MG63 (cell line): ENCODE data around the gene ETF1. TPM values are rescaled to one million over a fixed set of nuclear protein-coding genes. Genes with fewer than 3 reads are reported as not detected.

Experiments
- DNase-seq: peaks from one replicate; pipeline ENCODE4 v3.0.0-alpha.2; 2020
- H3K27me3 ChIP-seq: fragments of 250-450 bp; sonication (Bioruptor Pico); 2 replicates; pipeline ENCODE4 v1.5.1; 2020; ENCODE audit warnings: mild to moderate bottlenecking, moderate library complexity
- H3K36me3 ChIP-seq: fragments of 250-450 bp; sonication (Bioruptor Pico); 2 replicates; pipeline ENCODE4 v1.5.1; 2020; ENCODE audit warnings: mild to moderate bottlenecking, moderate library complexity
- H3K4me3 ChIP-seq: fragments of 250-450 bp; sonication (Bioruptor Pico); 2 replicates; pipeline ENCODE4 v1.5.1; 2020; ENCODE audit warnings: mild to moderate bottlenecking, moderate library complexity
- H3K9me3 ChIP-seq: fragments of 250-450 bp; sonication (Bioruptor Pico); 2 replicates; pipeline ENCODE4 v1.5.1; 2020; ENCODE audit warnings: mild to moderate bottlenecking, moderate library complexity
- total RNA-seq: library from RNA; depleted of rRNA; stranded (reverse); fragments of >200 nt; shearing (Covaris generic); gene quantifications from 2 replicates; pipeline ENCODE4 v1.2.3, GENCODE V29; 2014; ENCODE audit warnings: low replicate concordance

ETF1 gene
- total RNA-seq, 1 experiment from 2014 or later: 222 TPM

GRCh38 chr5:138568061-138568824, 25.2 kb upstream of the ETF1 start:
- no peak overlapping the region for H3K4me3 ChIP-seq
- H3K9me3 ChIP-seq: no peaks in the 10 kb centered on the region
- H3K36me3 ChIP-seq: peaks cover 98% of the 10 kb centered on the region
- peak; percentile 71 for DNase-seq
- no peaks in the 10 kb centered on the region for H3K27me3 ChIP-seq

DNA sequence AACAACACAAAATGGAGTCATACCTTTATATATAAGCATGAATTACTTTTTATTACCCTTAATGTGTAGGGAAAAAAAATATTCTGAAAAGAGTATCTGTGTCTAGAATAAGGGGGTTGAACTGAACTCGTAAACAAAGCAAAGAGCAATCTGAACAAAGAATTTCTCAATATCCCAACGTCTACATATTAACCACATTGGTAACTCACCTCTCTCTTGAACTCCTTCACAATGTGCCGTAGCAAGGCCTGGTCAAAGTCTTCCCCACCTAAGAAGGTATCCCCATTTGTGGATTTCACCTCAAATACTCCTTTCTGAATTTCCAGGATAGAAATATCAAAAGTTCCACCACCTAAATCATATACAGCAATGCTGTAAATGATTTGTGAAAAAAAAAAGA, 23.8 kb upstream of the ETF1 start:
- DNase-seq: no peak
- Histone ChIP-seq H3K36me3 (peaks cover 99% of the 10 kb centered on the region), H3K9me3 (no peaks in the 10 kb centered on the region), H3K4me3 (no peak overlapping the region), H3K27me3 (no peaks in the 10 kb centered on the region)

DNA sequence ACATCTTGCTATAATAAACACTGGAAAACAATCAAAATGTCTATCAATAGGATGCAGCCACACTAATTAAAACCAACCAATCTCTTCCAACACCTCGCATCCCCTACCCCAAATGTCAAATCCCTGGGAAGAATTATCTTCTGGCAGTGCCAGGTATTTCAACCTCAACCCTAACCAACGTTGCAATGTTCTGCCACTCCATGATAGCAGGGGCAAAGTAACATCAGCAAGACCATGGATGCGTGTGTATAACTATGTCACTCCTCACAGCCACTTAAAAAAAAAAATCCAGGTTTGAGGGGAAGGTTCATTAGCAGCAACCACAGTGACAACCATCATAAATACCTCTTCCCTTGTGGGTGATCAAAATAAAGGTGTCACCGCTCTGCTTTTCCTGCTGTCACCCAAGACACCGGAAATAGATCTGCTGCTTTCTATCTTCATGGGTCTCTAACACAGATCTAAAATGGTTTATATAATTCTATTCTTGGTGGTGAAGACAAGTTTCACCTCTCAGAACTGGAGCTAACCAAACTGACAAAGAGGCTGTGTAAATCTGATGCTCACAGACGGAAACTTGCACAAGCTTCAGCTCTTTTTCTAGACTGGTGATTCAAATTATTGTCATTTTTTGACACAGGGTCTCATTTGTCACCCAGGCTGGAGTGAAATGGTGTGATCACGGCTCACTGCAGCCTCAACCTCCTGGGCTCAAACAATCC, 22.2 kb upstream of the ETF1 start:
- DNase-seq: no peak
- no peak overlapping the region for H3K4me3 ChIP-seq
- peaks cover 100% of the 10 kb centered on the region for H3K36me3 ChIP-seq
- H3K9me3 ChIP-seq: no peaks in the 10 kb centered on the region
- no peaks in the 10 kb centered on the region for H3K27me3 ChIP-seq

DNA sequence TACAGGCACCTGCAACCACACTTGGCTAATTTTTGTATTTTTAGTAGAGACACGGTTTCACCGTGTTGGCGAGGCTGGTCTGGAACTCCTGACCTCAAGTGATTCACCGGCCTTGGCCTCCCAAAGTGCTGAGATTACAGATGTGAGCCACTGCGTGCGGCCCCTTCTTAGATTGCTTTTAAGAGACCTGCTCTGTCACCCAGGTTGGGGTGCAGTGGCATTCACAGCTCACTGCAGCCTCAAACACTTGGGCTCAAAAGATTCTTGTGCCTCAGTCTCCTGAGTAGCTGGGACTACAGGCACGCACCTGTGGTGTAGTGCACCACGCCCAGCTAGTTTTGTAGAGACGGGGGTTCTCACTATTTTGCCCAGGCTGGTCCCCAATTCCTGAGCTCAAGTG, 21.2 kb upstream of the ETF1 start:
- Histone ChIP-seq H3K36me3 (peaks cover 100% of the 10 kb centered on the region), H3K9me3 (no peaks in the 10 kb centered on the region), H3K27me3 (no peaks in the 10 kb centered on the region), H3K4me3 (no peak overlapping the region)
- DNase-seq: no peak

DNA sequence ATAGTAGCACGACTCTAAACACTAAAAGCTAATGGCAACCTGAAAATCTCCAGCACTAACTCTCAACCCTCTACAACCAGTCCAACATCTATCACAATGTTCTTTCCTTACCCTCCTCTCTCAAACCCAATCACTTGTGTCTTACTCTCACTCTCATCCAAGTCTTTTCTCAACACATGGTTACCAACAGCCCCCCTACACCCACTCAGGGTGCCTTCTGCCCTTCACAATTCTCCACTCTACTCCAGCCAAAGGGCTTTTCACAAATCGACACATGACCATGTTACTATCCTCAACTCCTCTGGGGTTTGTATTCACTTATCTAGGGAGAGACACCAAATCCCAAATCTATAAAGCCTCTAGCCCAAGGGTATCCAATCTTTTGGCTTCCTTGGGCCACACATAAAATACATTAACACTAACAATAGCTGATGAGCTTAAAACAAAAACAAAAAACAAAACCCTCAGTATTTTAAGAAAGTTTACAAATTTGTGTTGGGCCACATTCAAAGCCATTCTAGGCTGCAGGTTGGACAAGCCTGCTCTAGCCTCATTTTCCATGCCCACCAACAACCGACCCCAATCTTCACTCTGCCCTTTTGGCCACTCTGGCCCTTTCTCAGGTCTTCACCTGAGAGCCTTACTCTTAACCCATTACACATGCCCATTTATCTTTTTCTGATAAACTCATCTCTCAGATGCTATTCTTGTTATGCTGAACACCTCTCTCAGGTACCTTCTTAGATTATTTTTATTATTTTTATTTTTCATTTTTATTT, 20.5 kb upstream of the ETF1 start:
- no peaks in the 10 kb centered on the region for H3K27me3 ChIP-seq
- no peak for DNase-seq
- H3K36me3 ChIP-seq: peaks cover 100% of the 10 kb centered on the region
- no peaks in the 10 kb centered on the region for H3K9me3 ChIP-seq
- H3K4me3 ChIP-seq: no peak overlapping the region

GRCh38 chr5:138560971-138561370, 17.9 kb upstream of the ETF1 start:
- no peaks in the 10 kb centered on the region for H3K27me3 ChIP-seq
- H3K9me3 ChIP-seq: no peaks in the 10 kb centered on the region
- H3K4me3 ChIP-seq: no peak overlapping the region
- H3K36me3 ChIP-seq: peaks cover 100% of the 10 kb centered on the region
- DNase-seq: no peak

- no peak for DNase-seq
- Histone ChIP-seq H3K9me3 (no peaks in the 10 kb centered on the region), H3K27me3 (no peaks in the 10 kb centered on the region), H3K4me3 (no peak overlapping the region), H3K36me3 (peaks cover 100% of the 10 kb centered on the region)
Observed at GRCh38 chr5:138559937-138560336, 16.9 kb upstream of the ETF1 start.

GRCh38 chr5:138557677-138558076, 14.6 kb upstream of the ETF1 start:
- H3K27me3 ChIP-seq: no peaks in the 10 kb centered on the region
- H3K4me3 ChIP-seq: no peak overlapping the region
- H3K36me3 ChIP-seq: peaks cover 98% of the 10 kb centered on the region
- DNase-seq: no peak
- H3K9me3 ChIP-seq: no peaks in the 10 kb centered on the region

- Histone ChIP-seq H3K36me3 (peaks cover 68% of the 10 kb centered on the region), H3K9me3 (no peaks in the 10 kb centered on the region), H3K4me3 (no peak overlapping the region), H3K27me3 (no peaks in the 10 kb centered on the region)
- no peak for DNase-seq
Observed at GRCh38 chr5:138554143-138554542, 11.1 kb upstream of the ETF1 start.

GRCh38 chr5:138553437-138554095, 10.5 kb upstream of the ETF1 start:
- DNase-seq: no peak
- H3K4me3 ChIP-seq: no peak overlapping the region
- H3K36me3 ChIP-seq: peaks cover 64% of the 10 kb centered on the region
- H3K9me3 ChIP-seq: no peaks in the 10 kb centered on the region
- no peaks in the 10 kb centered on the region for H3K27me3 ChIP-seq

DNA sequence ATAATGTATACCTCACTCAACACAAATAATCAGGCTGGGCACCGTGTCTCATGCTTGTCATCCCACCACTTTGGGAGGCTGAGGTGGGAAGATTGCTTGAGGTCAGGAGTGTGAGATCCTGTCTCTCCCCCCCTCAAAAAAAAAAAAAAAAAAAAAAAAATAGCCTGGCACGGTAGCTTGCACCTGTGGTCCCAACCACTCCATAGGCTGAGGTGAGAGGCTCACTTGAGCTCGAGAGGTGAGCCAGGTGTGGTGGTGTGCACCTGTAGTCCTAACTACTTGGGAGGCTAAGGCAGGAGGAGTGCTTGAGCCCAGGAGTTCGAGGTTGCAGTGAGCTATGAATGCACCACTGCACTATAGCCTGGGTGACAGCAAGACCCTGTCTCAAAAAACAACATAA, 9.6 kb upstream of the ETF1 start:
- Histone ChIP-seq H3K36me3 (peaks cover 57% of the 10 kb centered on the region), H3K9me3 (no peaks in the 10 kb centered on the region), H3K27me3 (no peaks in the 10 kb centered on the region), H3K4me3 (no peak overlapping the region)
- DNase-seq: no peak

DNA sequence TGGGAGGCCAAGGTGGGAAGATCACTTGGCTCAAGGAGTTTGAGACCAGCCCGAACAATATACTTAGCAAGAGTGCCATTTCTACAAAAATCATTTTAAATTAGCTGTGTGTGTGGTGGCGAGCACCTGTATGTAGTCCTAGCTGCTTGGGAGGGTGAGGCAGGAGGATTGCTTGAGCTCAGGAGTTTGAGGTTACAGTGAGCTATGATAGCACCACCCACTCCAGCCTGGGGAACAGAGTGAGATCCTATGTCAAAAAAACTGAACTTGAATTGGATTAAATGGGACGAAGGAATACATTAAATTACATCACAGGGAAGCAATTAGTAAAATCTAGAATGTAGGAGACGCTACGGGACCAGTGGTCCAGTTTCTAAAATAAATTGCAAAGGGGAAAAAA, 6.4 kb upstream of the ETF1 start:
- no peaks in the 10 kb centered on the region for H3K9me3 ChIP-seq
- peaks cover 32% of the 10 kb centered on the region for H3K36me3 ChIP-seq
- no peak overlapping the region for H3K4me3 ChIP-seq
- H3K27me3 ChIP-seq: no peaks in the 10 kb centered on the region
- DNase-seq: no peak

- Histone ChIP-seq H3K36me3 (peaks cover 35% of the 10 kb centered on the region), H3K27me3 (no peaks in the 10 kb centered on the region), H3K9me3 (no peaks in the 10 kb centered on the region), H3K4me3 (no peak overlapping the region)
- DNase-seq: no peak
Observed at GRCh38 chr5:138545919-138546562, 3.0 kb upstream of the ETF1 start.

- peak overlapping the region; percentile 98 for H3K4me3 ChIP-seq
Observed at GRCh38 chr5:138544181-138545134, 1.4 kb upstream of the ETF1 start.

DNA sequence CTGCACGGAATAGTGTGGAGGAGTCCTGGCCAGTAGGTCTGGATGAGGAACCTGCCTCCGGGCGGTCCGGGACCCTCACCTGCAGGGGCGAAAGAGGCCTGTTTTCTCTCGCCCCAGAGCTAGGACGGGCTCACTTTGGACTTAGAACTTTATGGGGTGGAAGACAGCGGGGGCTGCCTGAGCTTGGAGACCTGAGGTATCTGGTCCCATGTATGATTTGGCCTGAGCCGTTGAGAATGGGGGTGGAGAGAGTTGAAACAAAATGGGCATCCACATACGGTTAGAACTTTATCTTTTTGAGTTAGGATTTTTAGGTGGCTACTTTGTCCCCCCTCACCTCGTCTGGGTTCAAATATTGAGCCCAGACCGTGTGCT, 681 bp upstream of the ETF1 start:
- no peaks in the 10 kb centered on the region for H3K9me3 ChIP-seq
- H3K4me3 ChIP-seq: peak overlapping the region; percentile 98
- no peaks in the 10 kb centered on the region for H3K27me3 ChIP-seq
- H3K36me3 ChIP-seq: peaks cover 56% of the 10 kb centered on the region
- no peak for DNase-seq

More at GRCh38 chr5:138544181-138545134, 1.4 kb upstream of the ETF1 start:
- no peaks in the 10 kb centered on the region for H3K9me3 ChIP-seq
- H3K27me3 ChIP-seq: no peaks in the 10 kb centered on the region
- peak; percentile 76 for DNase-seq
- H3K36me3 ChIP-seq: peaks cover 51% of the 10 kb centered on the region
